H1 (cell line): ENCODE results near the gene ADCY5.

Source experiments
- ATF2 ChIP-seq: IDR thresholded peaks from 2 replicates; pipeline ENCODE4 v1.6.1; 2012; ENCODE audit warnings: low read length, inconsistent platforms
- CHD2 ChIP-seq: IDR thresholded peaks from 2 replicates; pipeline ENCODE4 v1.6.1; 2012; ENCODE audit warnings: low read length, improper control_type of control experiment
- CTCF ChIP-seq, 3 experiments: IDR thresholded peaks; 1 replicate in 2 of 3; 2 replicates in 1 of 3; pipeline versions ENCODE4 v1.5.1 to v1.6.1; 2011; ENCODE audit warnings: low read length in 3 of 3, mild to moderate bottlenecking in 3 of 3, inconsistent platforms in 2 of 3, low read depth in 1 of 3, moderate library complexity in 1 of 3; ENCODE audit not compliant: insufficient read depth in 1 of 3; ENCODE audit errors: control extremely low read depth in 1 of 3
- EGR1 ChIP-seq: IDR thresholded peaks from 2 replicates; pipeline ENCODE4 v1.6.1; 2011; ENCODE audit warnings: low read depth, low read length, borderline replicate concordance
- GABPA ChIP-seq: IDR thresholded peaks from 2 replicates; pipeline ENCODE4 v1.6.1; 2011; ENCODE audit warnings: mild to moderate bottlenecking, low read length, moderate library complexity, borderline replicate concordance; ENCODE audit not compliant: insufficient read depth
- KDM5A ChIP-seq: fragments of 200-600 bp; IDR thresholded peaks from 2 replicates; pipeline ENCODE4 v1.7.1; 2012; ENCODE audit warnings: mild to moderate bottlenecking, low read length, inconsistent platforms, mixed read lengths
- MAFK ChIP-seq: IDR thresholded peaks from 2 replicates; pipeline ENCODE4 v1.6.1; 2012; ENCODE audit warnings: low read depth, mild to moderate bottlenecking, improper control_type of control experiment, low read length
- NRF1 ChIP-seq: IDR thresholded peaks from 2 replicates; pipeline ENCODE4 v1.6.1; 2011; ENCODE audit warnings: mild to moderate bottlenecking, low read depth, low read length, improper control_type of control experiment
- POLR2AphosphoS5 ChIP-seq: IDR thresholded peaks from 2 replicates; pipeline ENCODE4 v1.6.1; 2011; ENCODE audit warnings: low read depth, low read length
- RBBP5 ChIP-seq: IDR thresholded peaks from 2 replicates; pipeline ENCODE4 v1.7.1; 2012; ENCODE audit warnings: low read depth, mild to moderate bottlenecking, inconsistent platforms, low read length, moderate library complexity, borderline replicate concordance
- SIN3A ChIP-seq, 2 experiments: IDR thresholded peaks in 1 of 2; conservative IDR thresholded peaks in 1 of 2; 2 replicates each; pipeline ENCODE4 v1.6.1; 2011 to 2012; ENCODE audit warnings: low read length in 2 of 2, improper control_type of control experiment in 1 of 2, low read depth in 1 of 2, mild to moderate bottlenecking in 1 of 2
- SP2 ChIP-seq: IDR thresholded peaks from 2 replicates; pipeline ENCODE4 v1.6.1; 2012; ENCODE audit warnings: mild to moderate bottlenecking, low read length, inconsistent platforms
- TAF7 ChIP-seq: optimal IDR thresholded peaks from 2 replicates; pipeline ENCODE3; 2011; ENCODE audit warnings: low read depth, mild to moderate bottlenecking, inconsistent platforms, low read length, moderate library complexity, borderline replicate concordance
- ZNF274 ChIP-seq: IDR thresholded peaks from 2 replicates; pipeline ENCODE4 v1.7.0; 2012; ENCODE audit warnings: low read length, borderline replicate concordance; ENCODE audit errors: extremely low read depth

GRCh38 chr3:123321806-123322205 lies 127.1 kb downstream of the ADCY5 start:
- TF ChIP-seq CTCF (IDR thresholded peaks at IDR 0.05; ENCODE audit: control extremely low read depth in 1 of 3, insufficient read depth in 1 of 3, low read depth in 1 of 3, low read length in 3 of 3) (no peak), NRF1 (no peak), SIN3A (conservative IDR thresholded peaks at IDR 0.05 in 1 of 2, IDR thresholded peaks at IDR 0.05 in 1 of 2; ENCODE audit: low read depth in 1 of 2, low read length in 2 of 2) (no peak), EGR1 (no peak), TAF7 (no peak), ZNF274 (no peak), CHD2 (no peak), MAFK (no peak), SP2 (no peak), RBBP5 (no peak), GABPA (no peak), KDM5A (no peak), POLR2AphosphoS5 (no peak), ATF2 (no peak)
